HG03460 (cell line): ENCODE measurements around the gene NRP2.

Experiments used
- ATAC-seq: cut with Tn5 transposase; IDR thresholded peaks from one replicate; pipeline ENCODE4 v1.9.1; 2021; ENCODE audit not compliant: unreplicated experiment

The NRP2 gene

GRCh38 chr2:205730701-205731582, 48.6 kb downstream of the NRP2 start:
- no peak for ATAC-seq

- no peak for ATAC-seq
These were observed 49.3 kb downstream of the NRP2 start for GRCh38 chr2:205731583-205731981.

- ATAC-seq = no peak
These were observed 50.0 kb downstream of the NRP2 start for GRCh38 chr2:205732314-205732713.

GRCh38 chr2:205733082-205733481, 50.8 kb downstream of the NRP2 start:
- no peak for ATAC-seq

GRCh38 chr2:205733648-205734047, 51.3 kb downstream of the NRP2 start:
- ATAC-seq = no peak

GRCh38 chr2:205734436-205735037, 52.2 kb downstream of the NRP2 start:
- no peak for ATAC-seq

GRCh38 chr2:205738117-205738968, 56.0 kb downstream of the NRP2 start:
- no peak for ATAC-seq

GRCh38 chr2:205739620-205740019, 57.3 kb downstream of the NRP2 start:
- ATAC-seq = no peak

GRCh38 chr2:205740381-205740780, 58.1 kb downstream of the NRP2 start:
- no peak for ATAC-seq

GRCh38 chr2:205741256-205741978, 59.1 kb downstream of the NRP2 start:
- ATAC-seq = no peak

GRCh38 chr2:205743137-205743536, 60.8 kb downstream of the NRP2 start:
- no peak for ATAC-seq

GRCh38 chr2:205744074-205744591, 61.8 kb downstream of the NRP2 start:
- ATAC-seq = no peak

- no peak for ATAC-seq
These were observed 63.5 kb downstream of the NRP2 start for GRCh38 chr2:205745661-205746419.

GRCh38 chr2:205746420-205746785, 64.1 kb downstream of the NRP2 start:
- no peak for ATAC-seq

- ATAC-seq = no peak
These were observed 65.6 kb downstream of the NRP2 start for GRCh38 chr2:205747829-205748386.

- no peak for ATAC-seq
These were observed 66.3 kb downstream of the NRP2 start for GRCh38 chr2:205748639-205749038.

GRCh38 chr2:205749078-205749477, 66.8 kb downstream of the NRP2 start:
- no peak for ATAC-seq

GRCh38 chr2:205750797-205751196, 68.5 kb downstream of the NRP2 start:
- no peak for ATAC-seq

GRCh38 chr2:205751569-205752031, 69.3 kb downstream of the NRP2 start:
- no peak for ATAC-seq
